Heart right ventricle (tissue), 16 donors: Measurements from ENCODE around the gene ERCC1. TPM values are rescaled to one million over a fixed set of nuclear protein-coding genes. Genes with fewer than 3 reads are reported as not detected.

Experiments
- ATAC-seq, 8 donors: fragments of 200-7000 bp; cut with Tn5 transposase; one replicate each; pipeline ENCODE4 v1.9.1; 2020; ENCODE audit warnings: mild to moderate bottlenecking in 8 of 8, moderate library complexity in 8 of 8, moderate number of reproducible peaks in 1 of 8
- DNase-seq, 2 donors: peaks; one replicate each; pipeline ENCODE4 v3.0.0-alpha.2; 2020
- H3K27ac ChIP-seq, 10 donors: fragments of 200-600 bp; sonication (generic) in 2 of 10; one replicate each; pipeline versions ENCODE4 v1.5.0 to v1.8.0; 2020 to 2022; ENCODE audit warnings: mild to moderate bottlenecking in 3 of 10
- H3K27me3 ChIP-seq, 7 donors: fragments of 200-600 bp; one replicate each; pipeline ENCODE4 v1.8.0; 2021 to 2022; ENCODE audit warnings: mild to moderate bottlenecking in 2 of 7
- H3K36me3 ChIP-seq, 9 donors: fragments of 200-600 bp; sonication (generic) in 1 of 9; one replicate each; pipeline versions ENCODE4 v1.5.0 to v1.8.0; 2020 to 2022; ENCODE audit warnings: mild to moderate bottlenecking in 2 of 9
- H3K4me1 ChIP-seq, 9 donors: fragments of 200-600 bp; sonication (generic) in 1 of 9; one replicate each; pipeline versions ENCODE4 v1.5.0 to v1.8.0; 2020 to 2022; ENCODE audit warnings: mild to moderate bottlenecking in 4 of 9
- H3K4me3 ChIP-seq, 10 donors: fragments of 200-600 bp; sonication (generic) in 2 of 10; one replicate each; pipeline versions ENCODE4 v1.5.0 to v1.8.0; 2020 to 2022; ENCODE audit warnings: mild to moderate bottlenecking in 7 of 10, moderate library complexity in 2 of 10
- H3K9me3 ChIP-seq, 11 donors: fragments of 200-600 bp in 10 of 11; sonication (generic) in 2 of 11; one replicate each; pipeline versions ENCODE4 v1.5.0 to v1.8.0; 2013 to 2022; ENCODE audit warnings: mild to moderate bottlenecking in 2 of 11, control low read depth in 1 of 11, moderate library complexity in 1 of 11
- CTCF ChIP-seq, 9 donors: fragments of 200-600 bp; sonication (generic) in 2 of 9; IDR thresholded peaks; one replicate each; pipeline versions ENCODE4 v1.5.0 to v1.8.0; 2021 to 2022; ENCODE audit warnings: antibody characterized with exemption in 9 of 9, mild to moderate bottlenecking in 5 of 9, moderate library complexity in 1 of 9
- WGBS, 2 donors: extraction: QIAGEN DNeasy Blood & Tissue Kit; methylation state at CpG; one replicate each; pipeline ENCODE4 v1.1.7; 2013; ENCODE audit warnings: inconsistent platforms in 1 of 2; 5-methylcytosine and 5-hydroxymethylcytosine counted together
- intact Hi-C, 10 donors: fragments of 100-400 bp; cut with DNase I; formaldehyde crosslinking; loops; one replicate each; pipeline versions ENCODE4 v1.11.1 to v1.14.2; 2022
- long read RNA-seq, 3 donors: library from polyadenylated mRNA; unstranded; transcript quantifications; one replicate each; pipeline ENCODE4 v2.0.0, GENCODE V29; 2020 to 2021
- polyA plus RNA-seq, 2 donors: library from polyadenylated mRNA; stranded (reverse); fragments of 200-250 nt; gene quantifications; one replicate each; pipeline ENCODE4 v1.2.3, GENCODE V29; 2013
- total RNA-seq, 10 donors: library from RNA; stranded (reverse); fragmentation: NEBNext Ultra II Directional in 3 of 10; extraction: Animal tissue kit (Norgen Biotek cat#: 25700) in 3 of 10; gene quantifications; one replicate each; pipeline versions ENCODE4 v1.2.1 to v1.2.4, GENCODE V29; 2021 to 2023
- donor health status: Arrhythmogenic right ventricular cardiomyopathy.
- donor health status: ischemic (EF 13 %, LVEDD 7.1; RV severe dilation, severe dysfunction).
- donor health status: healthy with polysubstance abuse.
- donor health status: DM: no; HTN: yes; CAD: no.
- donor health status: DM: no; HTN: no; CAD: no.
- donor health status: ischemic (EF 25% LVEDD 6.9; RV normal size, moderate dysfunction).
- donor health status: ischemic (EF 25% LVEDD 5.7; RV mildly dilated, moderate dysfunction).
- donor health status: healthy.
- donor health status: DM: yes; HTN: yes; CAD: no.
- donor health status: Ischemic cardiomyopathy.
- donor health status: ischemic (EF 35%, LVEDD 5.7; RV mildly dilated, moderate dysfunction).
- donor health status: nonischemic (EF 11% LVEDD 7.7; RV severe dilation, severe dysfunction).
- donor health status: DM: yes; HTN: yes; CAD: no.
- donor health status: PGD.
- donor health status: ischemic (EF 29% LVEDD 5.4; RV normal size, mild dysfunction).
- donor health status: nonischemic (EF 23%, LVEDD 6.1; RV moderate dilation, normal function).

Gene ERCC1
- total RNA-seq (100 to 1,000 TPM; 113 to 194 (median 136) TPM), polyA plus RNA-seq (100 to 1,000 TPM; 147 to 183 TPM)
- long read RNA-seq, donor 1, transcript ERCC1-202 (10 exons, 3,828 nt): major isoform, 19 of 137 reads
- long read RNA-seq, donor 1, transcript ERCC1-208 (10 exons, 1,453 nt): minor isoform, 8 of 137 reads
- long read RNA-seq, donor 1, transcript ERCC1-201 (8 exons, 1,278 nt): minor isoform, 12 of 137 reads
- long read RNA-seq, donor 1, transcript ERCC1-203 (9 exons, 949 nt): minor isoform, 5 of 137 reads
- long read RNA-seq, donor 1, partial matches to known transcripts: 74 of 137 reads
- long read RNA-seq, donor 1, other reads (novel, unspliced or antisense): 19 of 137 reads
- long read RNA-seq, donor 2, transcript ERCC1-203 (9 exons, 949 nt): minor isoform, 8 of 134 reads
- long read RNA-seq, donor 2, transcript ERCC1-201 (8 exons, 1,278 nt): minor isoform, 12 of 134 reads
- long read RNA-seq, donor 2, transcript ERCC1-202 (10 exons, 3,828 nt): major isoform, 19 of 134 reads
- long read RNA-seq, donor 2, transcript ERCC1-208 (10 exons, 1,453 nt): minor isoform, 18 of 134 reads
- long read RNA-seq, donor 2, partial matches to known transcripts: 58 of 134 reads
- long read RNA-seq, donor 2, other reads (novel, unspliced or antisense): 19 of 134 reads
- long read RNA-seq, donor 3, transcript ERCC1-203 (9 exons, 949 nt): minor isoform, 6 of 144 reads
- long read RNA-seq, donor 3, transcript ERCC1-201 (8 exons, 1,278 nt): minor isoform, 12 of 144 reads
- long read RNA-seq, donor 3, transcript ERCC1-202 (10 exons, 3,828 nt): major isoform, 24 of 144 reads
- long read RNA-seq, donor 3, transcript ERCC1-208 (10 exons, 1,453 nt): minor isoform, 16 of 144 reads
- long read RNA-seq, donor 3, partial matches to known transcripts: 67 of 144 reads
- long read RNA-seq, donor 3, other reads (novel, unspliced or antisense): 19 of 144 reads

GRCh38 chr19:45423589-45424190 is at the start of gene ERCC1:
ERCC1 (minus strand) TSS chr19:45423917; CDS start chr19:45423374, 543 bp downstream.
- DNase-seq (peak; percentile 94 to 95), ATAC-seq (peak; percentile 81 to 90 (median 86))
- intact Hi-C loops: loop anchor here in 3 of 10 donors (1.0 to 10.0 kb wide), 4 partner anchors 17 to 221 kb away; partner anchors contain the start of gene POLR1G (in 2 of the 3)
- no peak for TF ChIP-seq CTCF (IDR thresholded peaks at IDR 0.05)
- 0 to 1% methylated on average over 36 to 37 of the region's 37 CpGs for WGBS, 2 donors
- peaks cover 4 to 68% (median 45%) of the 10 kb centered on the region in 9 donors for H3K4me1 ChIP-seq
- peak within 1 kb of the TSS; percentile 34 to 96 (median 92) for H3K27ac ChIP-seq
- peaks cover 0 to 7% (median 0%) of the 10 kb centered on the region in 7 donors for H3K27me3 ChIP-seq
- H3K9me3 ChIP-seq: no peaks in the 10 kb centered on the region
- H3K36me3 ChIP-seq: peaks cover 0 to 36% (median 9%) of the 10 kb centered on the region in 9 donors
- H3K4me3 ChIP-seq: peak within 1 kb of the TSS; percentile 42 to 81 (median 72)

- no peak overlapping the region for H3K27ac ChIP-seq
- H3K9me3 ChIP-seq: no peaks in the 10 kb centered on the region
- H3K36me3 ChIP-seq: no peaks in the 10 kb centered on the region
- peaks cover 0 to 46% (median 0%) of the 10 kb centered on the region in 7 donors for H3K27me3 ChIP-seq
- peaks cover 5 to 49% (median 38%) of the 10 kb centered on the region in 9 donors for H3K4me1 ChIP-seq
- H3K4me3 ChIP-seq: peak overlapping the region in 1 of 10 donors; percentile 17
- TF ChIP-seq CTCF (IDR thresholded peaks at IDR 0.05): no peak
- intact Hi-C loops: loop anchor here in 1 of 10 donors (10.0 kb wide), 1 partner anchor 49 kb away; the partner anchor contains the start of gene ERCC1
- WGBS, 2 donors: 39 to 44% methylated on average over 5 of the region's 5 CpGs
- no peak for ATAC-seq
- DNase-seq: no peak
Observed at GRCh38 chr19:45473367-45473681, 49.6 kb upstream of the ERCC1 start.

GRCh38 chr19:45472563-45473366 is 49.0 kb upstream of the ERCC1 start:
- ATAC-seq (no peak), DNase-seq (no peak)
- intact Hi-C loops: loop anchor here in 1 of 10 donors (10.0 kb wide), 1 partner anchor 48 kb away; the partner anchor contains the start of gene ERCC1
- Histone ChIP-seq H3K27ac (peak overlapping the region in 2 of 10 donors; percentile 2 to 39), H3K36me3 (no peaks in the 10 kb centered on the region), H3K27me3 (peaks cover 0 to 46% (median 0%) of the 10 kb centered on the region in 7 donors), H3K9me3 (no peaks in the 10 kb centered on the region), H3K4me3 (peak overlapping the region in 8 of 10 donors; percentile 9 to 41 (median 30)), H3K4me1 (peaks cover 8 to 49% (median 37%) of the 10 kb centered on the region in 9 donors)
- WGBS, 2 donors: 10 to 16% methylated on average over 41 to 44 of the region's 44 CpGs
- TF ChIP-seq CTCF (IDR thresholded peaks at IDR 0.05): no peak
